GM03348 (cell line): Measurements from ENCODE around the gene CSTPP1.
"Not testable (repeated sequence)": the region's sequence is repeated elsewhere in the genome, so short reads cannot be mapped to it uniquely, and the experiment has no call there.

Experiments used
- DNase-seq: peaks from one replicate; pipeline ENCODE4 v3.0.0; 2012; ENCODE audit warnings: low spot score

Gene CSTPP1

DNA sequence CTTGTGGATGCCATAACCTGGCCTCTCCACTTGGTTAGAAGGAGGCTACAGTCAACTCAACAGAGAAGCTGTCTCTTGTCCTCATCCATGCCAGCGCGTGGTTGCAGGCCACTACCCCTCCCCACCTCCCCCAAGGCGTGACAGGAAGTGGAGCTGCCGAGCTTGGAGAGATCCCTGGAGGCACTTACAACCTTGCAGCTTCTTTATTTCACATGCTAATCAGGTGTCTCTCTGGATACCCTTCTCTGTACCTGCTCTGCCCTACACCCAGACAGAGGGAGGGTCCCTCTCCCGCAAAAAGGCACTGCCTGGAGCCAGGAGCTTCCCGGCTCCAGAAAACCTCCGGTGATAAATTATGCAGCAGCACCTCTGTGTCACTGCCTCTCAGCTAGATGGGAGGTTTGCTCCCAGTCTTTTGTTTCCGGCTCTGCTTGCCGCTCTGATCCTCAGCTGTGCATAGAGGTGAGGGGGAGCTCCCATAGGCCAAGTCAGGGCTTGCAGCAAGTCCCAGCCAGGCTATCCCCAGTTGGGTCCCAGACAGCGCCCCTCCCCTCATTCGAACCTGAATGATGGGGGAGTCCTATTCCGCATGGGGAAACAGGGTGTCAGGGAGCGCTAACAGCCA is 23.9 kb upstream of the CSTPP1 start:
- no peak for DNase-seq

DNA sequence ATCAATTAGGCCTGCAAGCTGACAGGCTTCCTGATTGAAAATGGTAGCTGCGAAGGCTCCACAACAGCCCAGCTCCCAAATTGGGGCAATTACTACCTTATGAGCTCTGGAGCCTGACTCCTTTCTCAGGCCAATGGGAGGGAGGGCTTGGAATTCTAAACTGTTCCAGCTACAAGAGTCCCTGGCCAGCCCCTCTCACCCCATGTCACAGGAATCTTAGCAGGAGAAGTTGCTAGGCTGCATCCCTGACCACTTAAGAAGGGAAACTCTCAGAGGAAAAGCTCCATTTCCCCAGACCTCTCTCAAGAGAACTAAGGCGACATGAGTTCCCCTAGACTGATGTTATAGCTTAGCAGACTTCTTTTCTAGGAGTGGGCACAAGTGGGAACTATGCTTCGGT is 23.1 kb upstream of the CSTPP1 start:
- no peak for DNase-seq

DNA sequence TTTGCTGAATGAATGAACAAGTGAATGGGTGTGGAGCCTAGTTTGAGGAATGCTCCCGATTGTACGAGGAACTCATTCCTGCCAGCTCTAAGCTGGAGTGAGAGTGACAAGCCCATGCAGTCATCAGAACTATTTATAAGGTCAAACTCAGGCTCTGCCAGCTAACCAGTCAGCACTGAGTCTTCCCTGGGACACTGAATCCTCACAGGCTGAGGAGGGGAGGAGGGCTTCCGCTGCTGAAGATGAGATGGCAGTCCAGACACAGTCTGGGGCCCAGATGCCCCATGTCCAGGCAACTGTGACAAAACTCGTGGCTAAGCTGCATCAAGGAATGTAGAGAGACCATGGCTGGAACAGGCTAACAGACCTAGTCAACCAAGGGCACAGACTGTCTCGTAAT is 22.2 kb upstream of the CSTPP1 start:
- DNase-seq = peak; percentile 76

DNA sequence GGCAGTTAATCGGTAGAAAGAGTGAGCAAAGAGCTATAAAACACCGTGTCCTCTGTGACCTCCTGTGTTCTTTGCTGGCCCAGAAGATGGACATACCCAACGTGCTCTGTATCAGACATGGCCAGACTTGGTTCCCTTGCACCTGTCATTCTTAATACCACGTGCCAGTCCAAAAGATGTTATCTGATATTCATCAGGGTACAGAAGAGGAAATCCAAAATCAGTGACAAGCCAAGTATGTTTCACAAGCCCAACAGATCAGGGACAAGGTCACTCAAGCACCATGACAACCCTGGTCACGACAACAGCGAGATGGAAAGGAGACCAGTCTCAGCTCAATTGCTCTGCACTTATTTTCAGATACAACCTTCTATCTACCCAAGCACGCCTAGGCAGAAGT is 21.7 kb upstream of the CSTPP1 start:
- no peak for DNase-seq

DNA sequence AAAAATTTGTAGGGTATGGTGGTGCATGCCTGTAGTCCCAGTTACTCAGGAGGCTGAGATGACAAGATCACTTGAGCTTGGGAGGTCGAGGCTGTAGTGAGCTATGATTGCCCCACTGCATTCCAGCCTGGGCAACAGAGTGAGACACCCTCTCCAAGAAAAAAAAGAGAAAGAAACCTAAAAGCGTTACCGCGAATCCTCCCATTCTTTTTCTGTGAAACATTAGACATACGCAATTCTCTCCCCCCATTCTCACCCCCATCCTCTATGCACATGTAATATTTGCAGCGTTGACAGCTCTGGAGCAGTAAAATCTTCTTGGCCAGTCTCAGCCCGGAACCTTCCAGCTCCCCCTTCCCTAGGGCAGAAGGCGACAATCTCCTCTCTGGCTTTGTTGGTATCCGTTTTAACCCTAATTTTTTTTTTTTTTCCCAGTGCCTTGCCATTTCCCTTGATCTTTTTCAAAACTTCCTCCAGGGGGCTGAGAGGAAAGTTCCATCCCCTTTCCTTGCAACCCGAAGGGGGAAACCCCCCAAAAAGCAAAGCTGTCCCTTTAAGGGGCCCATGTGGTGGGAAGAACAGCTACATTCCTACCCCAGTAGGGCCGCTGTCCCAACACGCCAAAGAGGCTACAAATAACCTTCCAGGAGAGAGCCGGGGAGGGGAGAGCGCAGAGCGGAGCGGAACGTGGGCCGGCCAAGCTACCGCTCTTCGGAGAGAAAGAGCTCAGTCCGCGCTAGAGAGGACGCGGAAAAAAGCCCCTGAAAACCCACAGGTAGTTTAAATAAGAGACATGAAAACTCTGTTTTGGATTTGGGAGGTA is 20.1 kb upstream of the CSTPP1 start:
- DNase-seq = peak; percentile 90

DNA sequence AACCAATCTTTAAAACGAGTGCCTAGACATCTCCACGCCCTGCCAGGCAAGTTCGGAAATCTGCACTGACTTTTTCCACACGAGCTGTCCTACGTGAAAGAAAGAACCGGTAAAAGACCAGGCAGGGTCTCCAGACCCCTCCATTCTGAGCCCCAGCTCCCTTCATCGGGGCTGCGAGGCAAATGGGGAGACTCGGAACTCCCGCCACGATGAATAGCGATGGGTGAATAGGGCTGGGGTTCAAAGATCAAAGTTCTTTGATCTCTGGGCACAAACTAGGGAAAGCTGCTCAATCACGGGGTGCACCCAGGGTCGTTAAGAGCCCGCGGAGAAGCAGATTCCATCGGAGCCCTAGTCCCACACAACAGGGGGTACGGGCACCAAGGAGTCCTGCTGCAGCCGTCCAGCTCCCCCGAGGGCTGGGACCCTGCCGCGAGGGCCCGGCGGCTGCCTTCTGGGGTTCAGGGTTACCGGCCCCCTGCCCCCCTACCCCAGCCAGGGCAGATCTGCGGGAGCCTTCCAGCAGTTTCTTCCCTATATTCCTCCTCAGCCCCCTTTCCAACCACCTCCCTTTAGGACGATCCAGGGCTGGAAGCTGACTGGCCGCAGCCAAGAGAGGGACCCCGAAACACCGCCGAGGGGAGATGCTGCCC is 19.3 kb upstream of the CSTPP1 start:
- DNase-seq = no peak

DNA sequence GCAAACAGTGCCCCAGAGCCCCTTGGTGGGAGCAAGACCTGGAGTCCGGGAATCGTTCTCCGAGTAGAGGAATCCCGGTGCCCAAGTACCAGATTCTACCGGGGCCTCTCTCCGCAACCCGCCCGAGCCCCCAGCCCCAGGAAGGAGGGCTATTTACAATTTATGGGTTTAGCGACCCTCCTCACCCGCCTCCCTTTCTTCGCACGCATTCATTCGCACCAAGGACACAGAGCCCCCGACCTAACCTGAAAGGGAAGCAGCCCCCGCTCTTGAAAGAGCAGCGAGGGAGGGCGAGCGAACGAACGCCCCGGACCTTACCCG is 18.8 kb upstream of the CSTPP1 start:
- DNase-seq = no peak

DNA sequence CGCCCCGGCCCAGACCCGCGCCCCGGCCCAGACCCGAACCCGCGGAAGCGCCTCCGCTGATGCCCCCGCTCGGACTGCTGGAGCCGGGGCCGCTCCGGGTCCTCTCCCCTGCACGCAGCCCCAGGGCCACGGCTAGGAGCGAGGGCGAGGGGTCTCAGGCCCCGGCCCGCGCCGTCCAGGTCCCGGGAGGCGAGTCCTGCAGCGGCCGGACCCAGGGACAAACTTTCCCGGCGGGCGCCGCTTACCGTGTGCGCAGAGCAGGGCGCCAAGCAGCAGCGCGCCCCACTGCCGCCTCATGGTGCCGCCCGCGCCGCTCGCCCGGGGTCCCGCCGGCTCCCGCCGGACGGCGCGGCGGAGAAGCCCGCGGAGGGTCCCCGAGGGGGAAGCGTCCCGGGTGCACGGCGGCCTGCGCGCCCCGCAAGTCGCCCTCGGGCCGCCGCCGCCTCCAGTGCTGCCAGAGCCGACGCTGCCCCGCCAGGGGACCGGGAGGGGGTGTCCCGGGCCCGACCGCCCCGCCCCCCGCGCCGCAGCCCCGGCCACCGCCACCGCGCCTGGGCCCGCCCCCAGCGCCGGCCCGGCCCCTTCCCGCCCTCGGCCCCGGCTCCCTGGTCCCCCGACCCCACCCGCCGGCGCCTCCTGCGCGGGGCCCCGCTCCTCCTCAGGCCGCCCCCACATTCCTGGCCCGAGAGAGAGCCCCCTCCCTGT is 18.3 kb upstream of the CSTPP1 start, which contains the start of gene LRP4:
TSS of gene LRP4 (minus strand) at position 468 of the 705 bp plus-strand sequence. CDS start at position 297, 171 bp downstream.
- DNase-seq = peak; percentile 85

DNA sequence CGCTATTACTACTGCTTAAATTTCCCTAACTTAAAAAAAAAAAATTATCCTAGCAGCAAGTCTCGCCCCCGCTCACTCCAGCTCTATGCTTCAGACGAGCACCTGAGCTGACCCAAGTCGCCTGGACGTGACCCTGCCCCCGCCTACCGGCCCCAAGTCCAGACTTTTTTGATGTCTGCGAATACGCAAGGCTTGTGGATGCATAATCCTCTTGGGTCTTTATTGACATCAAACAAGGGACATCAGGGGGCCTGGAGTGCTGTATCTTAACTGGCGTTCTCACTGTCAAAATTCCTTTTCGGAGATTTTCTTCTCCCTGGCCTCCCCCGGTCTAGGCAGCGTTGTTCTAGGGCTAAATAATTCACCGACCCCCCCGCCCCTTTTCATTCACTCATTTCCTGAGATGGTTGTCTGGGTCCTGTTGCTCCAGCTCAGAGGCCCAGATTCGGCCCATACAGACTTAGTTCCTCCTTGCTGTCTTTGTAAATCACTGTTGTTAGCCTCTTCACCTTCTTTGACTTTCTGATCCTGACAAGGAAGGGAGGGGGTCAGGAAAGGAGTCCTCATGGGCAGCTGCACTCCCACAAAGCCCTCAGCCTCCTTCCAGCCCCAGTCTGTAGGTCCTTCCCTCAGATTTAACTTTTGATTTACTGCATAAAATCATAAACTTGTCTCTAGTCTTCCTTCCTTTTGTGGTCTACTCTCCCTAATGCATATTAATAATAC is 17.6 kb upstream of the CSTPP1 start:
- no peak for DNase-seq

DNA sequence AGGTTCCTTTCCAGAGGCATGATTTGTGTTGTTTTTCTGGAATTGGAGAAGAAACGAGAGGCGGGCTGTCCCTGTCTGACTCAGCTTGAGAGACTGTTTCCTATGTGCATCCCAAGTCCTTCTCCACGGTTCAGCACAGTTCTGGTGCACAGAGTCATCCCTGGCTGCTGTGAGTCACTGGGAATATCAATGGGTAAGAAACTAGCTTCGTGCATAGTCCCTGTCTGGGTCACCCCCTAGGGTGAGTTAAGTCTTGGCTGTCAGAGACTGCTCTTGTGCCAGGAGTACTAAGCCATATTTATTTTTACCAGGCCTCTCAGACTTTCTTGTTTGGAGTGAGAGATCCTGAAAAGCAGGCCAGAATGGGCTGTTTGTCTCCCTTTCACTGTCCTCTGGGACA is 15.8 kb upstream of the CSTPP1 start:
- DNase-seq = peak; percentile 93

DNA sequence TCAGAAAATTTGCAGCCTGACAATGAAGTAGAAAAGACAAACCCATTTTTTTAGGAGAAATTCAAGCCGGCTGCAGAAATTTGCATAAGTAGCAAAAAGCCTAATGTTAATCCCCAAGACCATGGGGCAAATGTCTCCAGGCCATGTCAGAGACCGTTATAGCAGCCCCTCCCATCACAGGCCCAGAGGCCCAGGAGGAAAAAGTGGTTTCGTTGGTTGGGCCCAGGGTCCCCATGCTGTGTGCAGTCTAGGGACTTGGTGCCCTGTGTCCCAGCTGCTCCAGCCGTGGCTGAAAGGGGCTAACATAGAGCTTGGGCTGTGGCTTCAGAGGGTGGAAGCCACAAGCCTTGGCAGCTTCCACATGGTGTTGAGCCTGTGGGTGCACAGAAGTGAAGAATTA is 8.6 kb upstream of the CSTPP1 start:
- DNase-seq = not testable (repeated sequence)

DNA sequence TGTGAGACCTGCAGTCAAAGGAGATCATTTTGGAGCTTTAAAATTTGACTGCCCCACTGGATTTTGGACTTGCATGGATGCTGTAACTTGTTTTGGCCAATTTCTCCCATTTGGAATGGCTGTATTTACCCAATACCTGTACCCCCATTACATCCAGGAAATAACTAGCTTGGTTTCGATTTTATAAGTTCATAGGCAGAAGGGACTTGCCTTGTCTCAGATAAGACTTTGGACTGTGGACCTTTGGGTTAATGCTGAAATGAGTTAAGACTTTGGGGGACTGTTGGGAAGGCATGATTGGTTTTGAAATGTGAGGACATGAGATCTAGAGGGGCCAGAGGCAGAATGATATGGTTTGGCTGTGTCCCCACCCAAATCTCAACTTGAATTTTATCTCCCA is 7.9 kb upstream of the CSTPP1 start:
- not testable (repeated sequence) for DNase-seq

DNA sequence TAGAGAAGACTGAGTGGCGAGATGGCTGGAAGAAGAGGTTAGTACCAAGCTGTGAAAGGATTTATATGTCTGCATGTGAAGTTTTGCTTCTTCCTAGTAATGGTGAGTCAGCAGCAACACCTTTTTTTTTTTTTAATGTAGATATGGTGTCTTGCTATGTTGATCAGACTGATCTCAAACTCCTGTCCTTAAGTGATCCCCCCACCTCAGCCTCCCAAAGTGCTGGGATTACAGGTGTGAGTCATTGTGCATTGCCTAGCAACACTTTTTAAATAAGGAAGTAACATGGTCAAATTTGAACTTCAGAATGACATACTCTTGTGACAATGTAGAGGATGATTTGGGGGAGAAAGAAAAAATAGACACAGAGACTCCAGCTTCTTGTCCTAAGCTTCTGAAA is 6.5 kb upstream of the CSTPP1 start:
- no peak for DNase-seq

DNA sequence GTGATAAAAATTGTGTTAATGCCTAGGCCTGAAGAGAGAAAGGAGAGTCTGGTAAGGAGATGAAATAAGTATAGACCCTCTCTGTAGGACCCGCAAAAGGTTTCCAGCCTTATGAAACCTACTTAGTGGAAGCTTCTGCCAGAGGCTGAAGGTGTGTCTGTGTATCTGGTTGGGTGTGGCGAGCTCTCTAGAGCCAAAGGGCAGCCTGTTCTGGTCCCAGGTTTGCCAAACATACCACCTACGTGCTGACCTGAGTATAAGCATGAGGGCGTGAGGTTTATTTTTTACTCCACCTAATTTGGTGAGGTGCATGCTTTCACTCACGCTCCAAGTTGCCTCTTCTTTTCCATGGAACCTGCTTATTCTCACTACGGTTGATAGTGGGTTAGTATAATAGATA is 5.6 kb downstream of the CSTPP1 start:
- DNase-seq = no peak

DNA sequence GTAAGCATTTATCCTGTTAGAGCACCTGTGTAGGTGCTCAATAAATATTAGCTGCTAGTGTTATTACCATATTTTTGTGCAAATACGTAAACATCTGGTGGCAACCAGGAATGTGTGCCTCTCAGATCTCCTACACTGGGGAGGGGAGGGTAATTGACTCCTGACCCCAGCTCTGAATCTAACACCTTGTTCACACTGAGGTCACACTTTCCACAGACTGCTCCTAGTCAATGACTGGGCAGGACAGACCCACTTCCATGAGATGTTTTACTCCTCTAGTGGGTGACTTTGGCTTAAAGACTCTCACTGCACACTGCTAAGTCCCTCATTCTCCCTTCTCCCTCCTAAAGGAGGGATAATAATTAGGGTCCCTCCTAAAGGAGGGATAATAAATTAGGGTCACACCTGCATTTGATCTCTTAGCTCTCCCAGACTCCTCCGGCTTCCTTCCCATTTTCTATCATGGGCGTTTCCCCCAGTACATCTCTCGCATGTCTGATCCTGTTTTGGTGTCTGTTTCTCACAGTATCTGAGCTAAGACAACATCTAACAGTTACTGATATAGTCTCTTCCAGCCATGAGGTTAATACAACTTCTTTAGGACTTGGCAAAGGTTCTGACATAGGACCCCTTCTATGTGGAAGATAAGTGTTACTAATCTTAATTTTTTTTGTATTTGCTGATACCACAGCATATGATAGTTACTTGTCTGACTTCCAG is 8.0 kb downstream of the CSTPP1 start:
- no peak for DNase-seq

DNA sequence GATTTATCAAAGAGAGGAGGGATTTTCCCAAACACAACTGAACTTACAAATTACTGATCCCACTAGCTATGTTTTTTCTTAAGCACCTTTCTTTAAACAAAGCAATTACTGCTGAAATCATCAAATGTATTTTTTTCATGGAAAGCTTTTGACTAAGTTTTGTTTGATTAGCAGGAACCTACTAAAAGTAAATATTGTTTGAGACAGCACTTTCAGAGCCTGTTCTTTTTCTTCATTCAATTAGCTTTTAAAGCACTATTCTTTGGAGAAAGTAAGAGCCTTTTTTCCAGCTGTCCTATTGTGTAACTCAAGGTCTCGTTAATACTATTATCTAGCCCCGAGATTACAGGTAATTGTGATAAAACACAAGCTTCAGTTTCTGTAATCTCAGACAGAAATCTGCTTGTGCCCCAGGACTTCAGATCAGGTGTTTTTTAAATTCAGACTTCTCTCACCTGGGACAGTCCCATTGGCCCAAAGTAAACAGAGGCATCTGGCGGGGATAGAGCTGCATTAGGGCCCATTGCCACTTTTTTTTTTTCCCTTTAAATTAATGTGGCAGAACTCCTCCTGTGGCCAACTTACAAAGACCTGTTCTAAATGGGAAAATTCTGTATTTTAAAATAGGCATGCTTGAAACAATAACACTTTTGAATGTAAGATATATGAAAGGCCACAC is 11.0 kb downstream of the CSTPP1 start:
- no peak for DNase-seq

DNA sequence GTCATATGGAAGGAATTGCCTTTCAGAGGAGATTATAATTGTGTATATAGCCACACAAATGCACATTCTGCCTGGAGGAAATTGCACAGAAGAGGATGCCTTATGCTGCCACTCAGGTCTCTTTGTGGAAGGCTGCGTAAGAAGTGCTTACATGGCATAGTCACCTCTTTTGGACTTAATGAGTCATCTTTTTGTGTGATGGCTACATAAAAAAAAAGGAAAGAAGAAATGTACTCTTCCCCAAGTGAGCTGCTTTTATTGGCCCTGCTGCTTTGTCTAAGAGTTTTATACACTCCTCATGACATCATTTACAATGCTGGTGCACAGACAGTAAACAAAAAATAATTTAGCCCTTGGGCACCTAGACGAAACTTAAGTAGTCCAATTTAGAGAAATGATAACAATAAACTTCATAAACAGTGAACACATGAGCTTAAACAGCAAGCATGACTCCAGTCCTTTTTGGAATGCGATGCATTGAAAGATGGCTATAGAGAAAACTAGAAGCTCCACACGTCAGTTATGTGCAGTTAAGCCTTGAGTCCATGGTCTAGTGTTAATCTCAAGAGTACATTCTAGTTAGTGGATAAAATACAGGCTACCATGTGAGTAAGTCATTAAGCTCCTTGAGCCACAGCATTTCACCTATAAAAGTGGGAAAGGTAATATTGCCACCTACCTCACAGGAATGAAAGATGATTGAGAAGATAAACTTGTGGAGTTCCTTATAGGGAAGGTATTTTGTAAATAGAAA is 12.0 kb downstream of the CSTPP1 start:
- peak; percentile 41 for DNase-seq

DNA sequence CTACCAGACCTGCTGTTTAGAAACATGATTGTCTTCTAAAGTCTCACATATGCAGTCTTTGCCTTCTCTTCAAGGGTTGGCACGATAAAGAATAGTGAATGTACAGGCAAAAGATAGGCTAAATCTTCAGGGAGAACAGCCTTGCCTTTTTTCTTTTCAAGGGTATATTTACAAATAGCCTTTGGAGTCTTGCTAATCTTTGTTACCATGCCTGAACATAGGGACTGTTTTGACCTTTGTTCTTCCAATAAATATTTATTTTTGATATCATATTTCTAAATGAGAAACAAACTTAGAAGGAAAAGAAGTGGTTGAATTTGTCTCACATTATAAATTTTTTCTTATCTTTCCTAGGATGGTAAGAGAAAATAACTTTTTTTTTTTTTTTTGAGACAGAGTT is 12.7 kb downstream of the CSTPP1 start:
- DNase-seq = no peak

DNA sequence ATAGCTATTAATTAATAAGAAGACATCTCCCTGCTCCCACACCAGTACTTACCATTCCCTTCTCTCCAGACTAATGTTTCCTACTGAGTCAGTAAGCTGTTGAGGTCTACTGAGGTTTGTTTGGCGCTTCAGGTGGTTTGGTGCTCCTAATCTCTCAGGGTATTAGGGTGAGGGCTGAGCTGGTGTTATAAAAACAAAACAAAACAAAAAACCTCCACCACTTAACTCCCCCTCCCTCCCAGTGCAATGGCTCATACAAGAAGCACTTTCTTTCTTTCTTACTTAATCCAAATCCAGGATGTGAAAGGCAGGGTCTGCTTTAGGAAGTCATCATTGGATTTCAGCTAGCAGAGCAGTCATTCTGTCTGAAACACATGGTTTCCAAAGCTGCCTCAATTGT is 15.3 kb downstream of the CSTPP1 start:
- no peak for DNase-seq

DNA sequence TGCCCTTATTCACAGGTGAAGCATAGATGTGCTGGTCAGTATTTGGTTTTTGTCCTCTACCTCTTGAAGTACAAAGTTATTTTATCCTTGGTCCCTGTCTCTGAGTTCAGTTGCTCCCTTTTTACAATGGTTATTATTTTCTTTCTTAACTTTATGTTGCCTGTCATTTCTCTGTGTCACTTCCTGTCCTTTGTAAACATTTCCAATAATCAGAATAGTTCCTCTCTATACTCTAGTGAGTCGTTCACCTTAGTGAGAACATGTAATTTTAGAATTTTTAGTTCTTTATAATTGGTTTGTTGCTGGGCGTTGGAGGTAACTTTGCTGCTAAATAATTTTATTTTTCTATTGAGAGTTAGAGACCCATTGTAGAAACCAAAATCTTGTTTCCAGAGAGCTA is 16.0 kb downstream of the CSTPP1 start:
- no peak for DNase-seq
